PC-3 (cell line): ENCODE measurements around the gene NSRP1.

Experiments
- EZH2 ChIP-seq: fragments of 300-600 bp; sonication (generic); IDR thresholded peaks from one replicate; pipeline ENCODE4 v1.6.1; 2017; ENCODE audit warnings: antibody characterized with exemption, mild to moderate bottlenecking, low read length; ENCODE audit not compliant: unreplicated experiment
- EZH2phosphoT487 ChIP-seq: fragments of 300-600 bp; sonication (generic); IDR thresholded peaks from 2 replicates; pipeline ENCODE4 v1.6.1; 2018; ENCODE audit warnings: mild to moderate bottlenecking, antibody characterized with exemption, low read length, borderline replicate concordance
- TF ChIP-seq, protein P1 (sequence below): fragments of 300-600 bp; sonication (generic); conservative IDR thresholded peaks from 2 replicates; pipeline ENCODE4 v1.5.1; 2017; ENCODE audit warnings: antibody characterized with exemption, low read depth, mild to moderate bottlenecking, low read length

DNA sequence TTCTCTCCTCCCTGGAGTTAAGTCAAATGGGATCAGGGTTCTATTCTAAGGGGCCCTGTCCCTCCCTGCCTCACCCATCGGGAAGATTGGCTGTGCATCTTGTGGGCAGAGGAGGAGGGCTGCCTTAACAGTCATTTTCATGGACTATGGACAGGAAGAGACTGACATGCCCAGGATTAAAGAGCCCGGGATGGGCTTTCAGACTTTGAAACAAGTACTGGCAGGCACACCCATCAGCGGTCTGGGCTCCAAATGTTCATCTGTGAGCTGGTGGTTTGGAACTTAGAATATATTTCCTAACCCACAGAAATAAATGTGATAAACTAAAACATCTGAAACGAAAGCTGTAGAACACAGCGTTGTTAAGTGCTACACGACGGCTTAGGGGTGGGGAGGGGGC is 112.4 kb downstream of the NSRP1 start:
- TF ChIP-seq, protein P1, sequence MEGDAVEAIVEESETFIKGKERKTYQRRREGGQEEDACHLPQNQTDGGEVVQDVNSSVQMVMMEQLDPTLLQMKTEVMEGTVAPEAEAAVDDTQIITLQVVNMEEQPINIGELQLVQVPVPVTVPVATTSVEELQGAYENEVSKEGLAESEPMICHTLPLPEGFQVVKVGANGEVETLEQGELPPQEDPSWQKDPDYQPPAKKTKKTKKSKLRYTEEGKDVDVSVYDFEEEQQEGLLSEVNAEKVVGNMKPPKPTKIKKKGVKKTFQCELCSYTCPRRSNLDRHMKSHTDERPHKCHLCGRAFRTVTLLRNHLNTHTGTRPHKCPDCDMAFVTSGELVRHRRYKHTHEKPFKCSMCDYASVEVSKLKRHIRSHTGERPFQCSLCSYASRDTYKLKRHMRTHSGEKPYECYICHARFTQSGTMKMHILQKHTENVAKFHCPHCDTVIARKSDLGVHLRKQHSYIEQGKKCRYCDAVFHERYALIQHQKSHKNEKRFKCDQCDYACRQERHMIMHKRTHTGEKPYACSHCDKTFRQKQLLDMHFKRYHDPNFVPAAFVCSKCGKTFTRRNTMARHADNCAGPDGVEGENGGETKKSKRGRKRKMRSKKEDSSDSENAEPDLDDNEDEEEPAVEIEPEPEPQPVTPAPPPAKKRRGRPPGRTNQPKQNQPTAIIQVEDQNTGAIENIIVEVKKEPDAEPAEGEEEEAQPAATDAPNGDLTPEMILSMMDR, result no peak
- no peak for TF ChIP-seq EZH2phosphoT487
- TF ChIP-seq EZH2, result no peak
